ENCODE measurements around the gene KIAA0930. TPM values are rescaled to one million over a fixed set of nuclear protein-coding genes. Genes with fewer than 3 reads are reported as not detected.

The KIAA0930 gene
- total RNA-seq, 1 donor from 2014 or later = 18.6 TPM

DNA sequence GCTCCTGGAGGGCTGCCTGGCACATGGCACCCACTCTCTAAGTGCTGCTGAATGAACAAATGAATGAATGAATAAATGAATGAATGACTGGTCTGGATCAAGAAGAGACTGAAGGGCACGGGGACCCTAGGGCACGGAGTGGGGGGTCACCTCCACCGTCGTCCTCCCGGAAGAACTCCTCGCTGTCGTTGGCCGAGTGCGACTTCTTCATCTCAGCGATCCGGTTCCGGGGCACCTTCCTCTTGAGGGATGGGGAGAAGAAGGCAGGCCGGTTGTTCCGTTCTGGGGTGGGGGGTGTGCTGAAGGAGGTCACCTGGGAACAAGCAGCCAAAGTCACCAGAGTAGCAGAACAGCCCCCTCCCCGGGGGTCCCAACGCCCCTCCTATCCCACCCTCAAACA is 41.0 kb downstream of the KIAA0930 start:
- H3K27ac ChIP-seq (replicated peaks) = no peak overlapping the region
- no peaks in the 10 kb centered on the region for H3K9me3 ChIP-seq (replicated peaks)
- H3K4me1 ChIP-seq = no peaks in the 10 kb centered on the region
- no peaks in the 10 kb centered on the region for H3K27me3 ChIP-seq (ENCODE audit: low read depth)
- no peak overlapping the region for H3K4me3 ChIP-seq
- intact Hi-C loops (cut with micrococcal nuclease) = no loop called here
- DNase-seq = no peak
- TF ChIP-seq, protein P1, sequence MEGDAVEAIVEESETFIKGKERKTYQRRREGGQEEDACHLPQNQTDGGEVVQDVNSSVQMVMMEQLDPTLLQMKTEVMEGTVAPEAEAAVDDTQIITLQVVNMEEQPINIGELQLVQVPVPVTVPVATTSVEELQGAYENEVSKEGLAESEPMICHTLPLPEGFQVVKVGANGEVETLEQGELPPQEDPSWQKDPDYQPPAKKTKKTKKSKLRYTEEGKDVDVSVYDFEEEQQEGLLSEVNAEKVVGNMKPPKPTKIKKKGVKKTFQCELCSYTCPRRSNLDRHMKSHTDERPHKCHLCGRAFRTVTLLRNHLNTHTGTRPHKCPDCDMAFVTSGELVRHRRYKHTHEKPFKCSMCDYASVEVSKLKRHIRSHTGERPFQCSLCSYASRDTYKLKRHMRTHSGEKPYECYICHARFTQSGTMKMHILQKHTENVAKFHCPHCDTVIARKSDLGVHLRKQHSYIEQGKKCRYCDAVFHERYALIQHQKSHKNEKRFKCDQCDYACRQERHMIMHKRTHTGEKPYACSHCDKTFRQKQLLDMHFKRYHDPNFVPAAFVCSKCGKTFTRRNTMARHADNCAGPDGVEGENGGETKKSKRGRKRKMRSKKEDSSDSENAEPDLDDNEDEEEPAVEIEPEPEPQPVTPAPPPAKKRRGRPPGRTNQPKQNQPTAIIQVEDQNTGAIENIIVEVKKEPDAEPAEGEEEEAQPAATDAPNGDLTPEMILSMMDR (IDR thresholded peaks at IDR 0.05; ENCODE audit: borderline replicate concordance) = no peak
- peaks cover 59% of the 10 kb centered on the region for H3K36me3 ChIP-seq

DNA sequence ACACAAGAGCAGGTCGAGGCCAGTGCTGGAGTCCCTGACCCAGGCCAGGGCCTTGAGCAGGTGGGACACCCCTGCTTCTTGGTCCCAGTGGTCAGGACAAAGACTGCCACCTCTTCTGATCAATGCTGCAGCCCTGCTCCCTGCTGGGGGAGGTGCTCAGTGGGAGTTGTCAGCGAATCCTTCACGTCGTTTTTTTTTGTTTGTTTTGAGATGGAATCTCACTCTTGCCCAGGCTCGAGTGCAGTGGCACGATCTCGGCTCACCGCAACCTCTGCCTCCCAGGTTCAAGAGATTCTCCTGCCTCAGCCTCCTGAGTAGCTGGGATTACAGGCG is 42.3 kb downstream of the KIAA0930 start:
- Histone ChIP-seq H3K4me1 (peaks cover 2% of the 10 kb centered on the region), H3K27ac (replicated peaks) (no peak overlapping the region), H3K27me3 (ENCODE audit: low read depth) (no peaks in the 10 kb centered on the region), H3K9me3 (replicated peaks) (no peaks in the 10 kb centered on the region), H3K36me3 (peaks cover 51% of the 10 kb centered on the region), H3K4me3 (no peak overlapping the region)
- DNase-seq = no peak
- intact Hi-C loops (cut with micrococcal nuclease) = no loop called here
- TF ChIP-seq, protein P1 (IDR thresholded peaks at IDR 0.05; ENCODE audit: borderline replicate concordance) = no peak

DNA sequence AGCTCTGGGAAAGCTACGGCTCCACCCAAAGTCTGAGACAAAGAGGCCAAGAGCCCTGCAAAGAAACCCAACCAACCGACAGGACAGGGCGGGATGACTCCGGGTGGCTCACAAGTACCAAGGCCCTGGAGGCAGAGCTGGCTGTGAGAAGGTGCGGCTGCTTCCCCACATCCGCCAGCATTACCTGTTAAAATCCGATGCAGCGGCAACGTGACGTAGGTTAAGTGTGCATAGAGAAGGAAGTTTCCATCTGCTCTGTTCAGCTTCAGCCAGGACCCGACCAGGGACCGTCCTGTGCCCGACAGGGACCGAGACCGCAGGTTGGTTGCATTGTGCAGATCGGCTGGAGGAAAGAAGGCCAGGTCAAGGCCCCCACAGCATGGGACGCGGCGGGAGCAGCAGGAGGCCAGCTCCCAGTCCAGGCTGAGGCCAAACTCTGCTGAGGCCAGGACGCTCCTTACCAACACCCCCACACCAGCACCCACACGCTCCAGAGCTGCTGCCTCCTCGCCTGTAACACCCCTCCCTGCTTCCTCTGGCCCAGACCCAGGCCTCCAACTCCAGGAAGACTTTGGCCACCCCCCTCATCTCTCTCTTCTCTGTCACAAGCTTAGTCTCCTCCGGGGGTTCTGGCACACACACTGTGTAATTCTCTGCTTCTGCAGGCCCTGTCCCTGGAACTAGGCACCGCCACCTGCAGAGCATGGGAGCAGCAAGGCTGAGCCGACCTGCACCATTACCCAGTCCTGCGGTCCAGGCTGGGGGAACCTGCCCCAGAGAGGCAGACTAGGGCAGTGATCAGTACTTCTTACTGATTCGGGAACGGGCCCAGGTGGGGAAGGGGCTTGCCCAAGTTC is 42.9 kb downstream of the KIAA0930 start:
- H3K36me3 ChIP-seq = peaks cover 45% of the 10 kb centered on the region
- no peak overlapping the region for H3K4me3 ChIP-seq
- TF ChIP-seq, protein P1 (IDR thresholded peaks at IDR 0.05; ENCODE audit: borderline replicate concordance) = no peak
- H3K27ac ChIP-seq (replicated peaks) = no peak overlapping the region
- no peaks in the 10 kb centered on the region for H3K27me3 ChIP-seq (ENCODE audit: low read depth)
- no peaks in the 10 kb centered on the region for H3K9me3 ChIP-seq (replicated peaks)
- no peak for DNase-seq
- intact Hi-C loops (cut with micrococcal nuclease) = no loop called here
- H3K4me1 ChIP-seq = peaks cover 8% of the 10 kb centered on the region

DNA sequence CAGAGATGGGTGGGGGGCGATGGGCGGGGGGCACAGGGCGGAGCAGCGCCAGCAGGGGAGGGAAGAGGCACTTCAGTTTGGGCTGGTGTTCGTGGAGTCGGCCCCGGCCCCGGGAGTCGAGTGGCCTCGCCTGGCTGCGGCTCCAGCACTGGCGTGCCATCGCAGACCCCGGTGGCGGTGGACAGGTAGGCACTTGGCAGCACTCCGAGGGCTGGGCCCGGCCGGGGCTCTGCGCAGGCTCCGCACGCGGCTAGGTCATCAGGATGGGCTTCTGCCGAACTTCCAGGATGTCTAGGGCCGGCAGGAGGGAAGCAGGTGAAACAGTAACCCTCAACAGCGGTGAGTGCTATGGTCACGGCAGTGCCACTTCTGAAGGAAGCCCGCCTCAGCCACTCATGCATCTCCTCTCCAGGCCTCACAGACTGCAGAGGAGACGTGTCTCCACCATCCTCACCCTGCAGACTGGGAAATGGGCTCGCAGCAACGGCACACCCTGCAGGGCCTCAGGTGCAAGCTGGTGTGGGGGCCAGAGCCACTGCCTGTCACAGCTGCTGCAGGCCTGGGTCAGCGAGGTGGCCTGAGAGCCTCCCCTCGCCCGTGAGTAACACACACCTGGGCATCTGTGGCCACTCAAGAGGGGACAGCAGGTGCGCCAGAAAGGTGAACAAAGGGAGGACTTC is 43.6 kb downstream of the KIAA0930 start:
- no peaks in the 10 kb centered on the region for H3K27me3 ChIP-seq (ENCODE audit: low read depth)
- no peak overlapping the region for H3K27ac ChIP-seq (replicated peaks)
- H3K4me1 ChIP-seq = peaks cover 11% of the 10 kb centered on the region
- H3K36me3 ChIP-seq = peaks cover 39% of the 10 kb centered on the region
- no peak for DNase-seq
- H3K4me3 ChIP-seq = no peak overlapping the region
- TF ChIP-seq, protein P1 (IDR thresholded peaks at IDR 0.05; ENCODE audit: borderline replicate concordance) = no peak
- no peaks in the 10 kb centered on the region for H3K9me3 ChIP-seq (replicated peaks)
- intact Hi-C loops (cut with micrococcal nuclease) = no loop called here

DNA sequence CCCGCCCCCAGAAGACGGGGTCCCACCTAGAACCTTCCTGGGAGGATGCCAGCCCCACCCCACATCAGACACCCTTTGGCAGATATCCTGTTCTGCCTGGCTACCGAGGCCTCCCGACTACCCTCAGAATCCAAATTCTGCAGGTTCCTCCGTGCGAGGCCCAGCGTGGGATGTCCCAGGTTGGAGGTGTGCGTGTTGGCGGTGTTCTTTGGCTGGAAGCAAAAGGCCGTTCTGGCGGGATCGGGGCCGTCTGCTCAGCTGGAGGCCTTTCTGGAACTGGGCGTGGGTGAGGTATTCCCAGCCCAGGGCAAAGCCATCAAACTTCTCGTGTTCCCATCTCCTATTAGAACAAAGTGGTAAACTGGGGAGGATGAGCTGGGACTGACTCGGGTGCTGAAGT is 44.4 kb downstream of the KIAA0930 start:
- TF ChIP-seq, protein P1 (IDR thresholded peaks at IDR 0.05; ENCODE audit: borderline replicate concordance) = no peak
- Histone ChIP-seq H3K4me1 (peaks cover 11% of the 10 kb centered on the region), H3K27ac (replicated peaks) (no peak overlapping the region), H3K27me3 (ENCODE audit: low read depth) (no peaks in the 10 kb centered on the region), H3K4me3 (no peak overlapping the region), H3K36me3 (peaks cover 39% of the 10 kb centered on the region), H3K9me3 (replicated peaks) (no peaks in the 10 kb centered on the region)
- no peak for DNase-seq
- intact Hi-C loops (cut with micrococcal nuclease) = no loop called here
